Measurements from ENCODE around the gene GPATCH1. TPM values are rescaled to one million over a fixed set of nuclear protein-coding genes. Genes with fewer than 3 reads are reported as not detected.

The GPATCH1 gene
- total and polyA plus RNA-seq, 2 of the 13 experiments (the other 11 are each of a cell fraction or from before 2014, with no cell fraction given) = 6.8 to 6.9 TPM

- TF ChIP-seq ZNF318 (CRISPR knock-in tag; IDR thresholded peaks at IDR 0.05) = no peak
- peak; percentile 47; the same call in 1 of the 2 replicates for TF ChIP-seq ZNF281 (CRISPR knock-in tag; IDR thresholded peaks at IDR 0.05; ENCODE audit: borderline replicate concordance)
- TF ChIP-seq DRAP1 (CRISPR knock-in tag; IDR thresholded peaks at IDR 0.05) = peak; percentile 41; the same call in 1 of the 2 replicates
- TF ChIP-seq PHF8 (CRISPR knock-in tag; IDR thresholded peaks at IDR 0.05) = peak; percentile 88
- TF ChIP-seq ZNF570 (CRISPR knock-in tag; IDR thresholded peaks at IDR 0.05; ENCODE audit: borderline replicate concordance) = no peak
- TF ChIP-seq HNRNPLL (IDR thresholded peaks at IDR 0.05; ENCODE audit: low read depth, low read length, poor library complexity, severe bottlenecking) = peak; percentile 64
- 0 out of 2 replicates have a peak, but pooled peaks have one; percentile 27 for TF ChIP-seq ATF5 (CRISPR knock-in tag; IDR thresholded peaks at IDR 0.05; ENCODE audit: low read depth)
- TF ChIP-seq MIER3 (CRISPR knock-in tag; IDR thresholded peaks at IDR 0.05; ENCODE audit: borderline replicate concordance) = peak; percentile 80; the same call in 1 of the 2 replicates
- peak; percentile 75; the same call in 1 of the 2 replicates for TF ChIP-seq ZNF772 (CRISPR knock-in tag; IDR thresholded peaks at IDR 0.05)
- TF ChIP-seq FOXM1 (CRISPR knock-in tag; IDR thresholded peaks at IDR 0.05) = no peak
- TF ChIP-seq CEBPG (CRISPR knock-in tag; IDR thresholded peaks at IDR 0.05) = 0 out of 2 replicates have a peak, but pooled peaks have one; percentile 20
- TF ChIP-seq TEF (CRISPR knock-in tag; IDR thresholded peaks at IDR 0.05) = no peak
- TF ChIP-seq ZNF12 (CRISPR knock-in tag; IDR thresholded peaks at IDR 0.05) = no peak
- no peak; the same call in 1 of the 2 replicates for TF ChIP-seq TBX3 (IDR thresholded peaks at IDR 0.05; ENCODE audit: borderline replicate concordance)
- no peak for TF ChIP-seq JUND (CRISPR knock-in tag; IDR thresholded peaks at IDR 0.05)
These were observed at the start of gene GPATCH1 (continued) for GRCh38 chr19:33080761-33081681.
